ENCODE data around the gene LRRC4C. TPM values are rescaled to one million over a fixed set of nuclear protein-coding genes. Genes with fewer than 3 reads are reported as not detected.
A peak's percentile ranks its signal among the peaks of the same experiment; 100 is the strongest.

Gene LRRC4C
- total RNA-seq, 1 experiment from 2014 or later, result not detected

DNA sequence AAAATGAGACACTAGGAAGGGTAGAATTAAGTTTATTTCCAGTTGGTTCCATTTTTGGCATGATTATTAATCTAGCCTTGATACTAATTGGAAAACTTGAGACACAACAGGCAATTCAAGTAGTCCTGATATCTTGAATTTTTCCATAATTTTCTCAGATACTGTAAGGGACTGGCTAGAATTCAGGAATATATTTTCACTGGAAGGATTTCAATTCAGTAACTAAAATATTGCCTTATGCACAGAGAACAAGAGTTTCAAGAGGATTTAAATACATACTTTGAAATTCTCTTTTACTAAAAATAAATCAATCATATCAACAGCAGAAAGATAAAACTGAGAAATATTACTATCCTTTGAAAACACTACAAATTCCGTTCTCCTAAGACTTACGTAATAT is 632.9 kb downstream of the LRRC4C start:
- TF ChIP-seq CTCF (IDR thresholded peaks at IDR 0.05; ENCODE audit: unreplicated experiment), result no peak
- H3K36me3 Mint-ChIP-seq (ENCODE audit: insufficient read depth, unreplicated experiment), result no peaks in the 10 kb centered on the region
- H3K9me3 Mint-ChIP-seq (ENCODE audit: unreplicated experiment), result no peaks in the 10 kb centered on the region
- DNase-seq (ENCODE audit: unreplicated experiment), result no peak
- POLR2A ChIA-PET, result no interaction called here
- no peak overlapping the region for H3K4me3 Mint-ChIP-seq (ENCODE audit: unreplicated experiment)
- no peaks in the 10 kb centered on the region for H3K27me3 Mint-ChIP-seq (ENCODE audit: insufficient read depth, unreplicated experiment)
- no TSS peak for BruUV-seq (replicated peaks)
- intact Hi-C loops (cut with micrococcal nuclease), result no loop called here
- no peaks in the 10 kb centered on the region for H3K4me1 Mint-ChIP-seq (ENCODE audit: insufficient read depth, unreplicated experiment)
- CTCF ChIA-PET, result interaction anchor here (0.5 kb wide), 1 partner anchor 531 kb away, joined by 4 read pairs; no protein-coding TSS in a partner anchor
- H3K27ac Mint-ChIP-seq (ENCODE audit: low read depth, unreplicated experiment), result no peak overlapping the region

- Mint-ChIP-seq H3K4me3 (ENCODE audit: unreplicated experiment) (no peak overlapping the region), H3K9me3 (ENCODE audit: unreplicated experiment) (no peaks in the 10 kb centered on the region), H3K27ac (ENCODE audit: low read depth, unreplicated experiment) (no peak overlapping the region), H3K27me3 (ENCODE audit: insufficient read depth, unreplicated experiment) (no peaks in the 10 kb centered on the region), H3K4me1 (ENCODE audit: insufficient read depth, unreplicated experiment) (no peaks in the 10 kb centered on the region), H3K36me3 (ENCODE audit: insufficient read depth, unreplicated experiment) (no peaks in the 10 kb centered on the region)
- POLR2A ChIA-PET, result no interaction called here
- intact Hi-C loops (cut with micrococcal nuclease), result no loop called here
- CTCF ChIA-PET, result interaction anchor here (0.6 to 0.8 kb wide), 2 partner anchors 9 to 33 kb away, joined by 3 read pairs; no protein-coding TSS in a partner anchor
- TF ChIP-seq CTCF (IDR thresholded peaks at IDR 0.05; ENCODE audit: unreplicated experiment), result no peak
- no TSS peak for BruUV-seq (replicated peaks)
- no peak for DNase-seq (ENCODE audit: unreplicated experiment)
These were observed 634.1 kb downstream of the LRRC4C start for GRCh38 chr11:40825201-40825834.

DNA sequence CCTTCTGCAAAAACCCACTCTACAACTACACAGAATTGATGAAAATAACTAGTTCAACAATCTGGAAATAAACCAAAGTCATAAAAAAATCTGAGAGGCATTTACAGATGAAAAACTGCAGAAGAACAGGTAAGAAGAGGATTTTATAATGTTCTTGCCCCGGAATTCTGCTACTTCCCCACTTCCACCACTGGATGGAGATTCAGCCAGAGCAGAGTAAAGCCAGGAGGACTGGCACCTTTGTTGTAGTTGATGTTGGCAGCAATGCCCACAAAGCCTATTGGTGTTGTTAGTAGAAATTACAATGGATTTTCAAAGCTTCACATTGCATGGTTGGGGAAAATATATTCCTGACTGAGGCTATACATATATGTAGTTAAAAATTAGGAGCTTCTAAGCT is 640.2 kb downstream of the LRRC4C start:
- no TSS peak for BruUV-seq (replicated peaks)

DNA sequence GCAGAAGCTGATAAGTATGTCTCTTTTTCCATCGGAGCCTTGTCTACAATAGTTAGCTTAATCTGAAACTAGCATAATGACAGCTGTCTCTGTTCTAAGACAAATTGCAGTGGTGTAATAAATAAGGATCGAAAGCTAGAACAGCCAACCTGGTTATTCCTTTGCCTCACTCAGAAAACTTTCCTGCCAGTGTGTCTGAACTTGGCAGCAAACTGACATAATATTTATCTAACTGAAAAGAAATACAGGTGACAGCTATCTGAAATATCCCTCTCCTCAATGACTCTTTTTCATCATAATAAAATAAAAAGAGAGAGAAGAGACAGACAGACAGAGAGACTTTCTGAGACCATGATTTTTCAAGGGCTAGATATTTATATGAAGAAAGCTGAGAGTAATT is 642.5 kb downstream of the LRRC4C start:
- Mint-ChIP-seq H3K27ac (ENCODE audit: low read depth, unreplicated experiment) (no peak overlapping the region), H3K9me3 (ENCODE audit: unreplicated experiment) (no peaks in the 10 kb centered on the region), H3K4me1 (ENCODE audit: insufficient read depth, unreplicated experiment) (no peaks in the 10 kb centered on the region), H3K36me3 (ENCODE audit: insufficient read depth, unreplicated experiment) (no peaks in the 10 kb centered on the region), H3K27me3 (ENCODE audit: insufficient read depth, unreplicated experiment) (no peaks in the 10 kb centered on the region), H3K4me3 (ENCODE audit: unreplicated experiment) (no peak overlapping the region)
- ChIA-PET POLR2A (interaction anchor here (1.2 kb wide), 1 partner anchor 134 kb away, joined by 3 read pairs; no protein-coding TSS in a partner anchor), CTCF (no interaction called here)
- intact Hi-C loops (cut with micrococcal nuclease), result no loop called here
- no peak for DNase-seq (ENCODE audit: unreplicated experiment)
- BruUV-seq (replicated peaks), result no TSS peak
- no peak for TF ChIP-seq CTCF (IDR thresholded peaks at IDR 0.05; ENCODE audit: unreplicated experiment)

More for the DNA sequence above, 640.2 kb downstream of the LRRC4C start:
- intact Hi-C loops (cut with micrococcal nuclease), result no loop called here
- ChIA-PET POLR2A (no interaction called here), CTCF (interaction anchor here (0.6 to 0.7 kb wide), 2 partner anchors 8 to 388 kb away, joined by 3 to 5 read pairs; no protein-coding TSS in a partner anchor)
- Mint-ChIP-seq H3K4me3 (ENCODE audit: unreplicated experiment) (no peak overlapping the region), H3K4me1 (ENCODE audit: insufficient read depth, unreplicated experiment) (no peaks in the 10 kb centered on the region), H3K27ac (ENCODE audit: low read depth, unreplicated experiment) (no peak overlapping the region), H3K27me3 (ENCODE audit: insufficient read depth, unreplicated experiment) (no peaks in the 10 kb centered on the region), H3K36me3 (ENCODE audit: insufficient read depth, unreplicated experiment) (no peaks in the 10 kb centered on the region), H3K9me3 (ENCODE audit: unreplicated experiment) (no peaks in the 10 kb centered on the region)
- peak; percentile 6 for DNase-seq (ENCODE audit: unreplicated experiment)
- TF ChIP-seq CTCF (IDR thresholded peaks at IDR 0.05; ENCODE audit: unreplicated experiment), result peak; percentile 7

Measured in MCF 10A (cell line).